WTC11 (cell line): Measurements from ENCODE around the gene TSPO. TPM values are rescaled to one million over a fixed set of nuclear protein-coding genes. Genes with fewer than 3 reads are reported as not detected.
A peak's percentile ranks its signal among the peaks of the same experiment; 100 is the strongest.

ENCODE experiments used
- ATF2 ChIP-seq: sonication (generic); formaldehyde crosslinking; IDR thresholded peaks from 2 replicates; pipeline ENCODE4 v1.8.1; 2022; ENCODE audit warnings: low read depth, missing genetic modification reagents, borderline replicate concordance
- CREB1 ChIP-seq: sonication (generic); formaldehyde crosslinking; IDR thresholded peaks from 2 replicates; pipeline ENCODE4 v1.8.0; 2023; ENCODE audit warnings: mild to moderate bottlenecking, missing genetic modification reagents
- CREM ChIP-seq: sonication (generic); formaldehyde crosslinking; IDR thresholded peaks from 2 replicates; pipeline ENCODE4 v1.8.1; 2022; ENCODE audit warnings: mild to moderate bottlenecking, missing genetic modification reagents, moderate library complexity
- E2F4 ChIP-seq: sonication (generic); formaldehyde crosslinking; IDR thresholded peaks from 2 replicates; pipeline ENCODE4 v1.8.1; 2022; ENCODE audit warnings: low read depth, mild to moderate bottlenecking, moderate library complexity, missing genetic modification reagents, borderline replicate concordance
- FOXK1 ChIP-seq: sonication (generic); formaldehyde crosslinking; IDR thresholded peaks from 2 replicates; pipeline ENCODE4 v1.8.0; 2022; ENCODE audit warnings: mild to moderate bottlenecking, moderate library complexity, missing genetic modification reagents
- FOXP1 ChIP-seq: sonication (generic); formaldehyde crosslinking; IDR thresholded peaks from 2 replicates; pipeline ENCODE4 v1.8.0; 2022; ENCODE audit warnings: missing genetic modification reagents, mild to moderate bottlenecking, moderate library complexity, borderline replicate concordance
- HMGA2 ChIP-seq: fragments of 250-450 bp; sonication (Bioruptor Pico); IDR thresholded peaks from 2 replicates; pipeline ENCODE4 v1.4.0; 2021; ENCODE audit warnings: mild to moderate bottlenecking, moderate library complexity
- IRF2 ChIP-seq: sonication (generic); formaldehyde crosslinking; IDR thresholded peaks from 2 replicates; pipeline ENCODE4 v1.8.0; 2022; ENCODE audit warnings: low read depth, missing genetic modification reagents, borderline replicate concordance
- JAZF1 ChIP-seq: fragments of 250-450 bp; sonication (Bioruptor Pico); IDR thresholded peaks from 2 replicates; pipeline ENCODE4 v1.9.0; 2021; ENCODE audit warnings: moderate library complexity, mild to moderate bottlenecking, inconsistent platforms
- KAT7 ChIP-seq: sonication (generic); formaldehyde crosslinking; IDR thresholded peaks from 2 replicates; pipeline ENCODE4 v1.8.1; 2023; ENCODE audit warnings: missing genetic modification reagents, mild to moderate bottlenecking, borderline replicate concordance
- NFATC4 ChIP-seq: fragments of 250-450 bp; sonication (Bioruptor Pico); IDR thresholded peaks from 2 replicates; pipeline ENCODE4 v1.9.0; 2021; ENCODE audit warnings: mild to moderate bottlenecking
- NR1H2 ChIP-seq: sonication (generic); formaldehyde crosslinking; IDR thresholded peaks from 2 replicates; pipeline ENCODE4 v1.9.0; 2021; ENCODE audit warnings: mild to moderate bottlenecking, moderate library complexity, missing genetic modification reagents
- NR2C2 ChIP-seq: sonication (generic); formaldehyde crosslinking; IDR thresholded peaks from 2 replicates; pipeline ENCODE4 v1.8.0; 2022; ENCODE audit warnings: mild to moderate bottlenecking, missing genetic modification reagents
- NR3C1 ChIP-seq: sonication (generic); formaldehyde crosslinking; conservative IDR thresholded peaks from 2 replicates; pipeline ENCODE4 v1.8.1; 2023; ENCODE audit warnings: low read depth, mild to moderate bottlenecking, missing genetic modification reagents
- OVOL2 ChIP-seq: fragments of 250-450 bp; sonication (Bioruptor Pico); IDR thresholded peaks from 2 replicates; pipeline ENCODE4 v1.9.0; 2021; ENCODE audit warnings: mild to moderate bottlenecking, borderline replicate concordance
- RELA ChIP-seq: sonication (generic); formaldehyde crosslinking; IDR thresholded peaks from 2 replicates; pipeline ENCODE4 v1.8.1; 2022; ENCODE audit warnings: missing genetic modification reagents, mild to moderate bottlenecking, borderline replicate concordance
- SMAD3 ChIP-seq: sonication (generic); formaldehyde crosslinking; IDR thresholded peaks from 2 replicates; pipeline ENCODE4 v1.8.0; 2022; ENCODE audit warnings: missing genetic modification reagents, mild to moderate bottlenecking, borderline replicate concordance
- SMAD4 ChIP-seq: sonication (generic); formaldehyde crosslinking; IDR thresholded peaks from 2 replicates; pipeline ENCODE4 v1.8.0; 2022; ENCODE audit warnings: mild to moderate bottlenecking, missing genetic modification reagents
- SOX15 ChIP-seq: fragments of 250-450 bp; sonication (Bioruptor Pico); IDR thresholded peaks from 2 replicates; pipeline ENCODE4 v1.9.0; 2021; ENCODE audit warnings: mild to moderate bottlenecking
- SP1 ChIP-seq: sonication (generic); formaldehyde crosslinking; conservative IDR thresholded peaks from 2 replicates; pipeline ENCODE4 v1.8.1; 2022; ENCODE audit warnings: missing genetic modification reagents
- STAT6 ChIP-seq: sonication (generic); formaldehyde crosslinking; conservative IDR thresholded peaks from 2 replicates; pipeline ENCODE4 v1.8.1; 2023; ENCODE audit warnings: mild to moderate bottlenecking, low read depth, missing genetic modification reagents, moderate library complexity
- TCF7 ChIP-seq: sonication (generic); formaldehyde crosslinking; IDR thresholded peaks from 2 replicates; pipeline ENCODE4 v1.8.0; 2022; ENCODE audit warnings: mild to moderate bottlenecking, low read depth, missing genetic modification reagents, moderate library complexity
- ZBTB21 ChIP-seq: sonication (generic); formaldehyde crosslinking; IDR thresholded peaks from 2 replicates; pipeline ENCODE4 v1.8.1; 2023; ENCODE audit warnings: mild to moderate bottlenecking, missing genetic modification reagents, borderline replicate concordance
- ZMAT4 ChIP-seq: fragments of 250-450 bp; sonication (Bioruptor Pico); IDR thresholded peaks from 2 replicates; pipeline ENCODE4 v1.9.0; 2021; ENCODE audit warnings: mild to moderate bottlenecking
- ZNF232 ChIP-seq: sonication (generic); formaldehyde crosslinking; IDR thresholded peaks from 2 replicates; pipeline ENCODE4 v1.8.0; 2022; ENCODE audit warnings: mild to moderate bottlenecking, missing genetic modification reagents
- ZNF317 ChIP-seq: sonication (generic); formaldehyde crosslinking; IDR thresholded peaks from 2 replicates; pipeline ENCODE4 v1.8.1; 2023; ENCODE audit warnings: low read depth, mild to moderate bottlenecking, moderate library complexity, missing genetic modification reagents, borderline replicate concordance
- ZNF423 ChIP-seq: fragments of 250-450 bp; sonication (Bioruptor Pico); IDR thresholded peaks from 2 replicates; pipeline ENCODE4 v2.1.2; 2022; ENCODE audit warnings: mild to moderate bottlenecking, moderate library complexity
- ZNF671 ChIP-seq: fragments of 250-450 bp; sonication (Bioruptor Pico); IDR thresholded peaks from 2 replicates; pipeline ENCODE4 v1.8.0; 2021; ENCODE audit warnings: mild to moderate bottlenecking
- ZSCAN18 ChIP-seq: fragments of 250-450 bp; sonication (Bioruptor Pico); IDR thresholded peaks from 2 replicates; pipeline ENCODE4 v2.1.2; 2022; ENCODE audit warnings: mild to moderate bottlenecking, moderate library complexity
- total RNA-seq: library from RNA; stranded (reverse); gene quantifications from 3 replicates; pipeline ENCODE4 v1.2.3, GENCODE V29; 2021
- TF ChIP-seq, protein P1 (sequence below): sonication (generic); formaldehyde crosslinking; conservative IDR thresholded peaks from 2 replicates; pipeline ENCODE4 v1.8.1; 2022; ENCODE audit warnings: mild to moderate bottlenecking, missing genetic modification reagents
- TF ChIP-seq, protein P2 (sequence below): sonication (generic); formaldehyde crosslinking; IDR thresholded peaks from 2 replicates; pipeline ENCODE4 v1.8.0; 2022; ENCODE audit warnings: mild to moderate bottlenecking, missing genetic modification reagents
- TF ChIP-seq, protein P3 (sequence below): sonication (generic); formaldehyde crosslinking; IDR thresholded peaks from 2 replicates; pipeline ENCODE4 v1.8.1; 2023; ENCODE audit warnings: mild to moderate bottlenecking, missing genetic modification reagents, moderate library complexity

Gene TSPO
- total RNA-seq, 1 experiment from 2014 or later = 21.9 TPM

DNA sequence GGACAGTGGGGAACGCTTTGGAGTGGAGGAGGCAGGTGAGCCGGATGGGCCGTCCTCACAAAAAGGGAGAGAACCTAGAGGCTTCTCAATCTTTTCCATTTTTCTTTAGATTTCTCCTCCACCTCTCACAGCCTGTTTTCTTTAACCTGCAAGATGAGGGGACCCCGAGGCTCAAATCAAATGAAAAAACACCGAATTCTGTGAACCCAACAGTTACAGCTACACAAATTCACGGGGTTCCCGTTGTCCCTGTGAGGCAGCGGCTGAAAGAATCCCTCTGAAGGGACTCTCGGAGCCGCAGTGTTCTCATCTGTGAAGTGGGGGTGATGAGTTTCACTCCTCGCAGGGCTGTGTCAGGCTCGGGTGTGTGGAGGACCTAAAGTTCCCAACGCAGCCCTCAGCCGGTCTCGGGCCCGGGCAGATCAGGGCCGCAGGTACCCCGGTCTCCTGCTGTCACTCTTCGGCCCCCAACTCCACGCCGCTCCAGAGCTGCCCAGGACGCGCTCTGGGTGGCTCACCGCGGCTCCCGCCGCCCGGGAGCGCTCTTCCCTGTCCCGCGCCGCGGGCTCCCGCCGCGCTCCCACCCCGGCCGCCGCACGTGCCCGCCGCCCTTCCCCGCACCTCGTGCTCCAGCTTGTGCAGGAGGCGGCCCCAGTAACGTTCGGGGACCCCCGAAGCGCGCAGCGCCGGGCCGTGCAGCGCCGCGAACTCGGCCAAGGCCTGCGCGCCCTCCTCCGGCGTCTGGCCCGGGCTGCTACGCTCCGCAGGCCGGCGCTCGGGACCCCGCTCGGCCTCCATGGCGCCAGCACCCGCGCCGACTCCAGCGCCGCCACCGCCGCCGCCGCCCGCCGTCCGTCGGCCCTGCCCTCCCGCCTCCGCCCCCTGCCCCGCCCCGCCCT lies 35.2 kb downstream of the TSPO start, which contains the start of gene TTLL12 (continued):
- TF ChIP-seq NR1H2 (CRISPR knock-in tag) (no peak), JAZF1 (no peak), CREM (CRISPR knock-in tag) (no peak), ZMAT4 (CRISPR knock-in tag) (no peak), KAT7 (CRISPR knock-in tag) (no peak), HMGA2 (no peak), ATF2 (CRISPR knock-in tag) (no peak), NFATC4 (CRISPR knock-in tag) (no peak), NR2C2 (CRISPR knock-in tag) (no peak), ZBTB21 (CRISPR knock-in tag) (no peak), ZNF671 (no peak), RELA (CRISPR knock-in tag) (peak; percentile 69; the same call in 1 of the 2 replicates), FOXK1 (CRISPR knock-in tag) (0 out of 2 replicates have a peak, but pooled peaks have one; percentile 57), FOXP1 (CRISPR knock-in tag) (peak; percentile 91), CREB1 (CRISPR knock-in tag) (no peak), IRF2 (CRISPR knock-in tag) (no peak), SOX15 (CRISPR knock-in tag) (no peak), TCF7 (CRISPR knock-in tag) (no peak), OVOL2 (CRISPR knock-in tag) (no peak), STAT6 (CRISPR knock-in tag) (no peak), ZNF423 (CRISPR knock-in tag) (no peak), E2F4 (peak; percentile 66; the same call in 1 of the 2 replicates), SP1 (CRISPR knock-in tag) (0 out of 2 replicates have a peak, but pooled peaks have one; percentile 37), NR3C1 (no peak), SMAD3 (CRISPR knock-in tag) (no peak), ZNF317 (CRISPR knock-in tag) (no peak), ZNF232 (CRISPR knock-in tag) (no peak), SMAD4 (CRISPR knock-in tag) (no peak), ZSCAN18 (CRISPR knock-in tag) (no peak)
- TF ChIP-seq, protein P1, sequence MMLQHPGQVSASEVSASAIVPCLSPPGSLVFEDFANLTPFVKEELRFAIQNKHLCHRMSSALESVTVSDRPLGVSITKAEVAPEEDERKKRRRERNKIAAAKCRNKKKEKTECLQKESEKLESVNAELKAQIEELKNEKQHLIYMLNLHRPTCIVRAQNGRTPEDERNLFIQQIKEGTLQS (CRISPR knock-in tag) = no peak
- TF ChIP-seq, protein P2, sequence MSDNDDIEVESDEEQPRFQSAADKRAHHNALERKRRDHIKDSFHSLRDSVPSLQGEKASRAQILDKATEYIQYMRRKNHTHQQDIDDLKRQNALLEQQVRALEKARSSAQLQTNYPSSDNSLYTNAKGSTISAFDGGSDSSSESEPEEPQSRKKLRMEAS (CRISPR knock-in tag) = peak; percentile 46; the same call in 1 of the 2 replicates
- TF ChIP-seq, protein P3, sequence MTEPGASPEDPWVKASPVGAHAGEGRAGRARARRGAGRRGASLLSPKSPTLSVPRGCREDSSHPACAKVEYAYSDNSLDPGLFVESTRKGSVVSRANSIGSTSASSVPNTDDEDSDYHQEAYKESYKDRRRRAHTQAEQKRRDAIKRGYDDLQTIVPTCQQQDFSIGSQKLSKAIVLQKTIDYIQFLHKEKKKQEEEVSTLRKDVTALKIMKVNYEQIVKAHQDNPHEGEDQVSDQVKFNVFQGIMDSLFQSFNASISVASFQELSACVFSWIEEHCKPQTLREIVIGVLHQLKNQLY (CRISPR knock-in tag) = no peak
